Activated naive CD8-positive, alpha-beta T cell treated with anti-CD3 and anti-CD28 coated beads, Interleukin-2, amount 50 U/mL, for 16 hours (primary cell): Measurements from ENCODE around the gene FITM1.

Experiments used
- DNase-seq: peaks from one replicate; pipeline ENCODE4 v3.0.0-alpha.2; 2020; ENCODE audit warnings: low read depth, low spot score

The FITM1 gene

DNA sequence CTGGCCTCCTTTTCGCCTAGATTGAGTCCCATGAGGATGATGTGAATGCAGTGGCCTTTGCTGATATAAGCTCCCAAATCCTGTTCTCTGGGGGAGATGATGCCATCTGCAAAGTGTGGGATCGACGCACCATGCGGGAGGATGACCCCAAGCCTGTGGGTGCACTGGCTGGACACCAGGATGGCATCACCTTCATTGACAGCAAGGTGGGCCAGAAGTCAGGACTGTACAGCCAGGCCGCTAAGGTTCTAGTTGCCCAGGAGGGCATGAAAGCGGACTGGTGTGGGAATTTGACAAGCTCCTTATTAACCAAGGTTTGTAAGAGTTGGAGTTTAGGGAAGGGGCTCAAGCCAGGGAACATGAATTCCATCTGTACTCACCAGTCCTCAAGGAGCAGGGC is 10.8 kb upstream of the FITM1 start:
- DNase-seq, result no peak

DNA sequence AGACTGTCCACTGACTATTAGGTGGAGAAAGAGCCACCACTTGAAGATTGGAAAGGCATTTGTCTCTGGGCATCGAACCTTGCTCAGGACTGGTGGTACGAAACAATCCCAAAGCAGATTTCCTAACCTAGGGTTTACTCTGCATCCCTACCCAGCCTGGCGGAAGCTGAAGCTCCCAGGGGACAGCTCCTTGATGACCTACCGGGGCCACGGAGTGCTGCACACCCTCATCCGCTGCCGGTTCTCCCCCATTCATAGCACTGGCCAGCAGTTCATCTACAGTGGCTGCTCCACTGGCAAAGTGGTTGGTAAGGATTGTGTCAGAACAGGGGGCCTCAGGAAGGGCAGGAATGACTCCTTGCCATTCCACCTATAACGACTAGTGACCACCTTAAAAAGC is 9.2 kb upstream of the FITM1 start:
- no peak for DNase-seq

DNA sequence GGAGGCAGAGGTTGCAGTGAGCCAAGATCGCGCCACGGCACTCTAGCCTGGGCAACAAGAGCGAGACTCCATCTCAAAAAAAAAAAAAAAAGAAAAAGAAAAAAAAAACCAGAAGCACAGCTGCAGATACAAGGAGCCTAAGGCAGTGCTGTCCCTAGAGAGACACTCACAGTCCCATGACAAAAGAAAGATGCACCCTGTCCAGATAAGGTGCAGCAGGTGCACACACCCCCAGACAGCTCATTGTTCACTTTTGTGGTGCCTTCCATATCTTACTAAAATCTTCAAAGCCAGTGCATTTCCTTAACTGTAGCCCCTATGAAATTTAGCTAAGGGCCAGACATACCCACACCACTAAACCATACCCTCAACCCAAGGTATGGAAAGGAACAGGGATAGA is 8.0 kb upstream of the FITM1 start:
- DNase-seq, result no peak

DNA sequence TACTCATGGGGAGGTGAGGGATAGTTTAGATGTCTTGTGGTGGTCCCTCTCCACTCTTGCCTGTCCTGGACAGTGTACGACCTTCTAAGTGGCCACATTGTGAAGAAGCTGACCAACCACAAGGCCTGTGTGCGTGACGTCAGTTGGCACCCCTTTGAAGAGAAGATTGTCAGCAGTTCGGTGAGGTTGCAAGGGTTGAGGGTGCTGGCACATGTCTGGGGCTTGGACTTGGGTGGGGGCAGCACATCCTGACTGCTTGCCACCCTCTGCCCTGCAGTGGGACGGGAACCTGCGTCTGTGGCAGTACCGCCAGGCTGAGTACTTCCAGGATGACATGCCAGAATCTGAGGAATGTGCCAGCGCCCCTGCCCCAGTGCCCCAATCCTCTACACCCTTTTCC is 7.6 kb upstream of the FITM1 start:
- no peak for DNase-seq

DNA sequence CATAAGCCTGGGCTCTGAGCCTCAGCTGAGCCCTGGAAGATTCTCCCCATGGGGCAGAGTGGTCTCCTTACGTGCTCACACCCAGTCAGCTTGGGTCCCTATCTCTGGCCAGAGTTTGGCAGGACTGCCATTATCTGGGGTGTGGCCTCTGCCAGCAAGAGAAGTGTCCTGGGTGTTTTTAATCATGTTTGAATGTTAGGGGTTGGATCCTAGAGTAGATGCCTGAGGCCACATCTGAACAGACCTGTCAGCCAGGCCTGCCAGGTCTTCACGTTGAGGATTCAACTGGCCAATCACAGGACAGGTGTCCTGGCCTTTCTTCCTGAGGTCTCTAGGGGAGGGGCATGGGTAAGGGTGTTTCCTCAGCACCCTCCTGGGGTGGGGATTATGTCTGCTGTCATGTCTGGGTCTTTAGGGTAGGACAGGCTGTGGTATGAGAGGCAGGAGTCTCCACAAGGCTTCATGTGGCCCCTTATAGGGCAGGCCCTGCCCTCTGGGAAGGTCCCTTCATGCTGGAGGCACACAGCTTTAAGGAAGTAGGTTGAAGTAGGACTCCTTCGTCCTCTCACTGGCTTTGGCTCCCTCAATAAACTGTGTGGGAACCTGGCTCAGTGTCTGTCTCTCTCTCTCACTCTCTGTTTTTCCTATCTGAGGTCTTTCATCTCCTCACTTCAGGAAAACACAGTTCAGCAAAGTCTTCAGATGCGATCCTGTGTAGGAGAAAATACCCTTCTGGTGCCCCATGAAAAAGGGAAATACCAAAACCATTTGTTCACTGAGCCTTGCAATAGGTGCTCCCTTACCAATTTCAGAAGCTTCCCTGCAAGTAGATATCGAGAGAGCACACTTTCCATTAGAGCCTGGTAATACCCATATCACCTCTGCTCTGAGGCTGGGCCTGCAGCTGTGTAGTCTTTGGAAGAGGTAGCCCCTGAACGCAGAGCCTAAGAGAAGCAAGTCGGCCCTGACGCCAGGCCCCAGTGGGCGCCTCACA is 6.7 kb upstream of the FITM1 start:
- DNase-seq, result no peak

DNA sequence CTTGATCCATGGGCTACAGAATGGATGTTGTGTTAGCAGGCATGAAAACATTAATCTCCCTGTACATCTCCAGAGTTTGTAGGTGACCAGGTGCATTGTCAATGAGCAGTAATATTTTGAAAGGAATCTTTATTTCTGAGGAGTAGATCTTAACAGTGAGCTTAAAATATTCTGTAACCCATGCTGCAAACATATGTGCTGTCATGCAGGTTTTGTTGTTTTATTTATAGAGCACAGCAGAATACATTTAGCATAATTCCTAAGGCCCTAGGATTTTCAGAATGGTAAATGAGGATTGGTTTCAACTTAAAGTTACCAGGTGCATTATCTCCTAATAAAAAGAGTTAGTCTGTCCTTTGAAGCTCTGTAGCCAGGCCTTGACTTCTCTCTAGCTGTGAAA is 3.5 kb upstream of the FITM1 start:
- DNase-seq, result no peak

DNA sequence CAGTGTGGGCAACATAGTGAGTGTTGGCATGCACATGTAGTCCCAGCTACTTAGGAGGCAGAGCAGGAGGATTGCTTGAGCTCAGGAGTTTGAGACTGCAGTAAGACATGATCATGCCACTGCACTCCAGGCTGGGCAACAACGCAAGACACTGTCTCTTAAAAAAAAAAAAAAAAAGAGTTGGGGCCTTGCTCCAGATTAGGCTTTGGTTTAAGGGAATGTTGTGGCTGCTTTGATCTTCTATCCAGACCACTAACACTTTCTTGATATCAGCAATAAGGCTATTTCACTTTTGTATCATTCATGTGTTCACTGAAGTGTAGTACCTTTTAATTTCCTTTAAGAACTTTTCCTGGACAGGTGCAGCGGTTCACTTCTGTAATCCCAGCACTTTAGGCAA is 2.8 kb upstream of the FITM1 start:
- DNase-seq, result no peak

DNA sequence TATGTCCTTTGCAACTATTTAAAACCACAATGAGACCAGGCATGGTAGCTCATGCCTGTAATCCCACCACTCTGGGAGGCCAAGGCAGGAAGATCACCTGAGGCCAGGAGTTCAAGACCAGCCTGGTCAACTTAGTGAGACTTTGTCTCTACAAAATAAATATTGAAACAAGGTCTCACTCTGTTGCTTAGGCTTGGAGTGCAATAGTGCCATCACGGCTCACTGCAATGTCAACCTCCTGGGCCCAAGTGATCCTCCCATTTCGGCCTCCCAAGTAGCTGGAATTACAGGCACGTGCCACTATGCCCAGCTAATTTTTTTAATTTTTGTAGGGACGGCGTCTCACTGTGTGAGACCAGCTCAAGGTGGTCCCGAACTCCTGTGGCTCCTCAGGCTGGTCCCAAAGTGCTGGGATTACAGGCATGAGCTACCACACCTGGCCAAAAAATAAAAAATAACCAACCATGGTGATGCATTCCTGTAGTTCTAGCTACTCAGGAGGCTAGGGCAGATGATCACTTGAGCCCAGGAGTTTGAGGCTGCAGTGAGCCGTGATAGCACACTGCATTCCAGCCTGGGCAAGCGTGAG is 955 bp upstream of the FITM1 start:
- DNase-seq, result no peak

DNA sequence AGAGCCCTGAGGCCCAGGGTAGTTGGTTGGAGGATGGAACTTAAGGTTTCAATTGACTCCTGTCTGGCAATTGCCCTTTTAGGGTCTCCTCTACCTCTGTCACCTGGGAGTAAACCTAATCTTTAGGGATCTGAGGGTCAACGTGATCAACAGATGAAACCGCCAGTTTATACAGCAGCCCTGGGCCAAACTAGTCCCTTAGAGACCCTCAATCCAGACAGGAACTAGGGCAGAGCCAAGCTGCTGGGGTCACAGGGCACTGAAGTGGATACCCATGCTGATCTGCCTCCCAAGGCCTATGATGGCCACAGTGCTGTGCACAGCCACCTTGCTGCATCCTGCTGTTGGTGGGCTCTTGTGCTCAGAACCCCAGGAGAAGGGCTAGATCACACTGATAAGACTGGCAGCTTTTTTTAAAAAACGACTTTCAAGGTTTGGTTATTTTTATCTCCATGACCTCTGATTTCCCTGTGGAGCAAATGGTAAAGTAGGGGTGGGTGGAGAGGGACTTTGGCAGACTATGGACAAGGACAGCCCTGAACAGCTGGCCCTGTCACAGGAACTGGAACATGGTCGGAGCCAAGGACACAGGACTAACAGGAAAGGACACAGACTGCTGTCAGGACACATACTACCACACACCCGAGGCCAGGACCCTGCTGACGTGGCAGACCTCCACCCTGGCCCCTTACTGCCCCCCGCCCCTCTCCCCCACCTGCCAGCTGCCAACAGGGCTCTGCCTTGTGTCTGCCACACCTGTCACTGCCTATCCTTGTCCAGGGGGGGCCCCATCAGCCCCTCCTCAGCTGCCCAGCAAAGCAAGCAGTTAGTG is 474 bp downstream of the FITM1 start:
- no peak for DNase-seq

DNA sequence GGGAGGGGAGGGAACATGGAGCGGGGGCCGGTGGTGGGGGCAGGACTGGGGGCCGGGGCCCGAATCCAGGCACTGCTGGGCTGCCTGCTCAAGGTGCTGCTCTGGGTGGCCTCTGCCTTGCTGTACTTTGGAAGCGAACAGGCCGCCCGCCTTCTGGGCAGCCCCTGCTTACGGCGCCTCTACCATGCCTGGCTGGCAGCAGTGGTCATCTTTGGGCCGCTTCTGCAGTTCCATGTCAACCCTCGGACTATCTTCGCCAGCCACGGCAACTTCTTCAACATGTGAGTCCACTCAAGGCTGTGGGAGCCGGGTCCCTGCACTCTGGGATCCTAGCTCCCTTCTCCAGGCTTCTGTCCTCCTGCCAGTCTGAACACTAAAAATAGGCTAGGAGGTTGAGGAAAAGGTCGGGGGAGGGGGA is 1.1 kb downstream of the FITM1 start:
- no peak for DNase-seq

DNA sequence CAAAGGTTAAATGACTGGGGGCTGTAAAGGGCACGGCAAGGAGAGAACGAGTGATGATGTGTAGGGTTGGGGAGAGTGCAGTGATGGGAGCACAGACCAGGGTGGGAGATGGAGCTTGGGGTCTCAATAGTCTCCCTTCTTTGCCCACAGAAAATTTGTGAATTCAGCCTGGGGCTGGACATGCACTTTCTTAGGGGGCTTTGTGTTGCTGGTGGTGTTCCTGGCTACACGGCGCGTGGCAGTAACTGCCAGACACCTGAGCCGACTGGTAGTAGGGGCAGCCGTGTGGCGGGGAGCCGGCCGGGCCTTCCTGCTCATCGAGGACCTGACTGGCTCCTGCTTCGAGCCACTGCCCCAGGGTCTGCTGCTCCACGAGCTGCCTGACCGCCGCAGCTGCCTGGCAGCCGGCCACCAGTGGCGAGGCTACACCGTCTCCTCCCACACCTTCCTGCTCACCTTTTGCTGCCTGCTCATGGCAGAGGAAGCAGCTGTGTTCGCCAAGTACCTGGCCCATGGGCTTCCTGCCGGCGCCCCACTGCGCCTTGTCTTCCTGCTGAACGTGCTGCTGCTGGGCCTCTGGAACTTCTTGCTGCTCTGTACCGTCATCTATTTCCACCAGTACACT is 1.7 kb downstream of the FITM1 start:
- no peak for DNase-seq

DNA sequence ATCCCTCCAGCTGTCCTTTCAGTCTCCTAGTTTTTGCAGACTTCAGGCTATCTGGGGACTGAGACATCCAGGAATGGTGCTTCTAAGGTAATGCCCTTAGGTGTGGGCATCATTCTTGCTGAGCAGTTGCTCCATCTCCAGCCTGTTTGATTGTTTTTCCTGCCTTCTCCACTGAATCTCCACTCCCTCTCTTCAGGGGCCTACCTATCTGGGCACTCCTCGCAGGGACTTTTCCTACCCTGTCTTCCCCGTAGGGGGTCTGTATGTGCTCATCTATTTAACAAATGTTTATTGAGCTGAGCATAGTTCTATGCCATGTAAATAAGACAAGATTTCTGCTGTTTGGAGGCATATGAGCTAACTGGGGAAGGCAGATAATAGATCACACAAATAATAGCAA is 2.5 kb downstream of the FITM1 start:
- no peak for DNase-seq

DNA sequence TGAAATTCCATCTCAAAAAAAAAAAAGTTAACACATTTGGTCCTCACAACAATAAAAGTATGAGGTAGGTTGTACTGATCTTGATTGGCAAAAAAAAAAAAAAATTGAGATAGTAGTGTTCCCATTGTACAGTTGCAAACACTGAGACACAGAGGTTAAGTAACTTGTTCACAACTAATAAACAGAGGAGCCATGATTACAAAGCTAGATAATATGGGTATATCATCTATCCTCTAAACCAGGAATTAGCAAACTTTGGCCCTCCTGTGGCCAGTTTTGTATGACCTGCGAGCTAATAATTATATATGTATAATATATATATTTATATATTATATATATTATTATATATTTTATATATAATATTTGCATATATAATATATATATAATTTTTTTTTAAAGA is 3.3 kb downstream of the FITM1 start:
- DNase-seq, result no peak

DNA sequence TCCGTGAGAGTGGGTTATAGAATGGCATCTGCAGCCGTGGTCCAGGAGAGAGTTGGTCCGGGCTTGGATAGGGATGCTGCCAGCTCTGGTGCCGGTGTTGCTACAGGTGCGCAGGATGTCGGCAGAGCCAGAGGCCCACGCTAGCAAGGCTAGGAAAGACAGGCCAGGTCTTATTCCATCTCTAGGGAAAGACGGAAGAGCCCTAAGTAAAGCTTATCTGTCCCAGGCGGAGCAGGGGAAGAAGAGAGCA is 5.0 kb downstream of the FITM1 start:
- no peak for DNase-seq

DNA sequence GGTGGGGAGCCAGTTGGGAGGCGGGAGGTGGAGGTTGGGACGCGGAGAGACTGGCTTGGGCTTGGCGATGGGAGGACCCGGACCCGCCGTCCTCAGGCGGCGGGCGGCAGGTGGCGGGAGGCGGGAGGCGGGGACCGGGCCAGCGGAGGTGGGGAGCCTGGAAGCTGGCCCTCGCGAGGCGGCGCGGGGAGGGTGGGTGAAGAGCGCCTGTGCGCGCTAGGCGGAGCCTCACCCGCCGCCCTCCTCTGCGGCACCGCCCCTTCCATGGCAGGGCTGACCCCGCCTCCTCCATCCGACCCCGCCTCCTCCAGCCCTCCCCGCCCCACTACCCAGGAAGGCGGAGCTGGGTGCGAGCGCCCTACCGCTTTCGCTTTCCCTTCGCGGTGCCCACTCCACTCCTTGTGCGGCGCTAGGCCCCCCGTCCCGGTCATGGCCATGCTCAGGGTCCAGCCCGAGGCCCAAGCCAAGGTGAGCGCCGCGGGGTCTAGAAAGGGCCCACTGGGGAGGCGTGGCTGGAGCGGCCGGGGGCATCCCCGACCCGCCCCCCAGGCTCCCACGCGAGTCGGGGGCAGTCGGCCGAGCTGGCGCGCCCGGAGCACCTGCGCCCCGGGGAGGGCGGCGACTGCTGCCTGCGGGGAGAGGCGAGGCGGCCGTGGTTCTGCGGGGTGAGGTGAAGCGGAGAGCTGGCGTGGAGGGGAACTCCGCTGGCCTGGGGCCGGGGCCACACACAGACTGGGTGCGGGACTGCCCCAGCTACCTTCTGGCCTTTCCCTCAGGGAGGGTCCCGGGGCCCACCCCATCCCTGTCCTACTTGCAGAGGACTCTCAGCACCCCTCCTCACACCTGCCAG is 5.6 kb downstream of the FITM1 start, which contains the start of gene PSME1:
TSS of gene PSME1 (plus strand) at position 361 of the 850 bp plus-strand sequence. CDS start at position 430, 69 bp downstream.
- peak; percentile 81 for DNase-seq

DNA sequence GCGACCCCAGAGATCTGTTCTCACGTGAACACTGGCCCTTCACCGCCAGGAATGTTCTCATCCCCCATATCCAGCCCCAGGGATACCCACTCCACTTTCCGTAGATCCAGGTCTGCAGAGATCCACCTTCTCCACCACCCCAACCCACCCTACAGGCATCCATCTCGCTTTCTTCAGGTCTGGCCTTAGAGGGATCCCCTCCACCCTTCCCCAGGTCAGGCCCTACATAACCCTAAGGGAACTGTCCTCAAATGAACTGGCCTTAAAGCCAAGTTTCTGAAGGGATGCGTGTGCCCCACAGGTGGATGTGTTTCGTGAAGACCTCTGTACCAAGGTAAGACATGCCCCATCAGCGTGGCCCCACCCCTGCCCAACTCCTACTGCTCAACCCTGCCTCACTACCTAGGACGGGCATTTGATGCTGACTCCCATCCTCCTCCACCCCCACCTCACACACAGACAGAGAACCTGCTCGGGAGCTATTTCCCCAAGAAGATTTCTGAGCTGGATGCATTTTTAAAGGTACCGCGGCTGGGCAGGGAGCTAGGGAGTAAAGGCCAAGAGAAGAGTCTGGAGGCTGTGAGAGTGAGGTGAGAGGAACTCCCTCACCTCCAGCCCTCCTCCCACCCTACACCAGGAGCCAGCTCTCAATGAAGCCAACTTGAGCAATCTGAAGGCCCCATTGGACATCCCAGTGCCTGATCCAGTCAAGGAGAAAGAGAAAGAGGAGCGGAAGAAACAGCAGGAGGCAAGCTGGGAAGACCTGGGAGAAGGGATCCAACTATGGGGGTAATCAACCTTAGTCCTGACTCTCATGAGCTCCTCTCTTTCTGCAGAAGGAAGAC is 6.4 kb downstream of the FITM1 start:
- no peak for DNase-seq

DNA sequence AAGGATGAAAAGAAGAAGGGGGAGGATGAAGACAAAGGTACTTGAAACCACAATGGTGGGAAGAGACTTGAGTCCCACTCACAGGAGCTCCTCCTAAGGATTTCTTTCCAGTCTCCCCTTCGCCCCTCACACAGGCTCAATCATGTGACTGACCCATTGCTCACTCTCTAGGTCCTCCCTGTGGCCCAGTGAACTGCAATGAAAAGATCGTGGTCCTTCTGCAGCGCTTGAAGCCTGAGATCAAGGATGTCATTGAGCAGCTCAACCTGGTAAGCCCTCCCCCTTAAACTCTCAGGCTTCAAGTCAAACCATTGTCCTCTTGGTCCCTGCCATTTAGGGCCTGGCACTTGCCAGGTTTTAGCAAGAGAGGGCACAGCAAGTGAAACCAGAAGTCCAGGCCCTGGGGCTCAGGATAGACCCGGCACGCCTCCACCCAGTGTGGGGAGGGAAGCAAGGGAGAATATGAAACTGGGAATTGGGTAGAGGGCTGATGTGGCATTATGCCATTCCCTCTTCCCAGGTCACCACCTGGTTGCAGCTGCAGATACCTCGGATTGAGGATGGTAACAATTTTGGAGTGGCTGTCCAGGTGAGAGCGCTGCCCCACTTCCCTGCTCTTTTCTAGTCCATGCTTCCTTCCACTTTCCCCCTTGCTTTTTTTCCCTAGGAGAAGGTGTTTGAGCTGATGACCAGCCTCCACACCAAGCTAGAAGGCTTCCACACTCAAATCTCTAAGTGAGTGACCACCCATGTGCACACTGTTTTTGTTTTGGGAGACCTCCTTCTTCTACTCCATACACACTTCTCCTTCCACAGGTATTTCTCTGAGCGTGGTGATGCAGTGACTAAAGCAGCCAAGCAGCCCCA is 7.3 kb downstream of the FITM1 start:
- DNase-seq, result no peak

DNA sequence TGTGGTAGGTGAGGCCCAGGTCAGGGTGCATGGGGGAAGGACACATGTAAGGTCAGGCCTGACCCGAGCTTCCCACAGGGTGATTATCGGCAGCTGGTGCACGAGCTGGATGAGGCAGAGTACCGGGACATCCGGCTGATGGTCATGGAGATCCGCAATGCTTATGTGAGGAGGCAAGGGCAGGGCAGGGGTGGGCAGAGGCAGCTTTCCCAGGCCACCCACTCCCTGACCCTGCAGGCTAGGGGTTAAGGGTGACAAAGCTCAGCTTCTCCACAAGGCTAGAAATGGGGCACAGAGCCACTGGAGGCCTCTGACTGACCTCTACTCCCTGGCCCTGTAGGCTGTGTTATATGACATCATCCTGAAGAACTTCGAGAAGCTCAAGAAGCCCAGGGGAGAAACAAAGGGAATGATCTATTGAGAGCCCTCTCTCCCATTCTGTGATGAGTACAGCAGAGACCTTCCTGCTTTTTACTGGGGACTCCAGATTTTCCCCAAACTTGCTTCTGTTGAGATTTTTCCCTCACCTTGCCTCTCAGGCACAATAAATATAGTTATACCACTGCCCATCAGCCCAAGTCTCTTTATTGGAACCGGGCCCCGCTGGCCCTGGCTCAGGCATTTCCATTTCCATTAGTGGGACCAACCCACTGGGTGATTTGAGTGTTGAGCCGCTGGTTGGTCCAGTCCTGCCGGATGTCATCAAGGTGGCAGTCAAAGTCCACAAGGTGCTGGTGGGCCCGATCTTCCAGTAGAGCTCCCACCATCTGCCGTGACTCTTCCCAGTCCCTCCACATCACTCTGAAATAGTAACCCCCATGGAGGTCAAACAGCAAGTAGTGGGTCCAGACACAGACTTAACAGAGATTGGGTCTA is 8.2 kb downstream of the FITM1 start:
- DNase-seq, result no peak
